Retinal pigment epithelial cell (primary cell): ENCODE measurements around the gene LSG1.

Experiments used
- DNase-seq: peaks from one replicate; pipeline ENCODE4 v3.0.0-alpha.2; 2010; ENCODE audit warnings: low read depth
- H3K4me3 ChIP-seq: 2 replicates; pipeline ENCODE4 v1.5.1; 2011; ENCODE audit warnings: mild to moderate bottlenecking, low read length, control low read depth, moderate library complexity
- CTCF ChIP-seq: conservative IDR thresholded peaks from 2 replicates; pipeline ENCODE4 v1.5.1; 2011; ENCODE audit warnings: low read depth, low read length, control low read depth, inconsistent platforms

The LSG1 gene

GRCh38 chr3:194687638-194688199 is 15.7 kb upstream of the LSG1 start:
- no peak for DNase-seq
- H3K4me3 ChIP-seq, result peak overlapping the region; percentile 29
- TF ChIP-seq CTCF, result peak; percentile 36

- peak overlapping the region; percentile 29 for H3K4me3 ChIP-seq
- no peak for TF ChIP-seq CTCF
- no peak for DNase-seq
Measured at GRCh38 chr3:194686816-194687637, 15.0 kb upstream of the LSG1 start.

- DNase-seq, result no peak
- no peak for TF ChIP-seq CTCF
- H3K4me3 ChIP-seq, result peak overlapping the region; percentile 40
Measured at GRCh38 chr3:194686414-194686815, 14.4 kb upstream of the LSG1 start.

- peak; percentile 18 for TF ChIP-seq CTCF
- peak within 1 kb of the TSS; percentile 40 for H3K4me3 ChIP-seq
- DNase-seq, result no peak
Measured at GRCh38 chr3:194685718-194686413, 13.9 kb upstream of the LSG1 start, which contains the start of gene FAM43A. Gene FAM43A, plus strand, starts transcription at chr3:194685883. Its CDS starts 944 bp downstream, at chr3:194686827.

- no peak for DNase-seq
- TF ChIP-seq CTCF, result no peak
- peak overlapping the region; percentile 40 for H3K4me3 ChIP-seq
Measured at GRCh38 chr3:194685065-194685717, 13.2 kb upstream of the LSG1 start.

- DNase-seq, result no peak
- no peak overlapping the region for H3K4me3 ChIP-seq
- TF ChIP-seq CTCF, result no peak
Measured at GRCh38 chr3:194683380-194683779, 11.4 kb upstream of the LSG1 start.
